ENCODE results near the gene FAM117A. TPM values are rescaled to one million over a fixed set of nuclear protein-coding genes. Genes with fewer than 3 reads are reported as not detected.

Gene FAM117A
- 81.6 TPM for polyA plus RNA-seq

GRCh38 chr17:49763735-49764558, at the start of gene FAM117A:
TSS of gene FAM117A (minus strand) at chr17:49764131. CDS start at chr17:49764087, 44 bp downstream.
- Mint-ChIP-seq H3K9me3 (peaks cover 0 to 2% (median 0%) of the 10 kb centered on the region in 3 donors), H3K36me3 (no peaks in the 10 kb centered on the region), H3K27ac (peak within 1 kb of the TSS; percentile 76 to 95 (median 91)), H3K4me1 (peaks cover 35 to 47% (median 44%) of the 10 kb centered on the region in 3 donors), H3K4me3 (peak within 1 kb of the TSS; percentile 53 to 98 (median 94)), H3K27me3 (no peaks in the 10 kb centered on the region)

GRCh38 chr17:49809056-49809455, 45.1 kb upstream of the FAM117A start:
- Mint-ChIP-seq H3K4me3 (no peak overlapping the region), H3K9me3 (no peaks in the 10 kb centered on the region), H3K27me3 (no peaks in the 10 kb centered on the region), H3K27ac (no peak overlapping the region), H3K4me1 (peaks cover 3 to 7% (median 6%) of the 10 kb centered on the region in 3 donors), H3K36me3 (peaks cover 9% of the 10 kb centered on the region)

- H3K27ac Mint-ChIP-seq, result no peak overlapping the region
- H3K4me1 Mint-ChIP-seq, result peaks cover 6 to 16% (median 10%) of the 10 kb centered on the region in 3 donors
Observed at GRCh38 chr17:49798738-49799137, 34.8 kb upstream of the FAM117A start.

GRCh38 chr17:49798182-49798581, 34.3 kb upstream of the FAM117A start:
- Mint-ChIP-seq H3K4me1 (peaks cover 8 to 16% (median 12%) of the 10 kb centered on the region in 3 donors), H3K4me3 (peak overlapping the region in 1 of 4 donors; percentile 12), H3K27ac (no peak overlapping the region), H3K9me3 (no peaks in the 10 kb centered on the region), H3K36me3 (peaks cover 5% of the 10 kb centered on the region), H3K27me3 (no peaks in the 10 kb centered on the region)

More at GRCh38 chr17:49798738-49799137, 34.8 kb upstream of the FAM117A start:
- H3K4me3 Mint-ChIP-seq, result no peak overlapping the region
- H3K36me3 Mint-ChIP-seq, result peaks cover 5% of the 10 kb centered on the region
- H3K9me3 Mint-ChIP-seq, result no peaks in the 10 kb centered on the region
- no peaks in the 10 kb centered on the region for H3K27me3 Mint-ChIP-seq

- Mint-ChIP-seq H3K27ac (no peak overlapping the region), H3K36me3 (peaks cover 3% of the 10 kb centered on the region)
Observed at GRCh38 chr17:49795372-49795771, 31.4 kb upstream of the FAM117A start.

GRCh38 chr17:49793309-49793708, 29.4 kb upstream of the FAM117A start:
- Mint-ChIP-seq H3K36me3 (peaks cover 2% of the 10 kb centered on the region), H3K27me3 (no peaks in the 10 kb centered on the region), H3K27ac (no peak overlapping the region), H3K4me3 (peak overlapping the region in 2 of 4 donors; percentile 68 to 77), H3K9me3 (no peaks in the 10 kb centered on the region), H3K4me1 (peaks cover 18 to 34% (median 21%) of the 10 kb centered on the region in 3 donors)

More at GRCh38 chr17:49795372-49795771, 31.4 kb upstream of the FAM117A start:
- Mint-ChIP-seq H3K4me1 (peaks cover 5 to 23% (median 12%) of the 10 kb centered on the region in 3 donors), H3K4me3 (no peak overlapping the region), H3K9me3 (no peaks in the 10 kb centered on the region), H3K27me3 (no peaks in the 10 kb centered on the region)

- Mint-ChIP-seq H3K27me3 (no peaks in the 10 kb centered on the region), H3K9me3 (peaks cover 0 to 2% (median 0%) of the 10 kb centered on the region in 3 donors), H3K4me3 (peak overlapping the region; percentile 89 to 99 (median 96)), H3K4me1 (peaks cover 24 to 34% (median 25%) of the 10 kb centered on the region in 3 donors), H3K36me3 (peaks cover 3% of the 10 kb centered on the region), H3K27ac (peak overlapping the region; percentile 90 to 100 (median 99))
Observed at GRCh38 chr17:49789243-49789578, 25.3 kb upstream of the FAM117A start.

GRCh38 chr17:49788478-49789242, 24.7 kb upstream of the FAM117A start, which contains the start of gene KAT7:
TSS of gene KAT7 (plus strand) at chr17:49788681. CDS start at chr17:49788835, 154 bp downstream.
- peaks cover 3% of the 10 kb centered on the region for H3K36me3 Mint-ChIP-seq

GRCh38 chr17:49787884-49788477, 24.1 kb upstream of the FAM117A start:
- Mint-ChIP-seq H3K27ac (peak overlapping the region; percentile 90 to 100 (median 99)), H3K4me1 (peaks cover 21 to 34% (median 21%) of the 10 kb centered on the region in 3 donors), H3K9me3 (peaks cover 0 to 2% (median 0%) of the 10 kb centered on the region in 3 donors), H3K27me3 (no peaks in the 10 kb centered on the region), H3K36me3 (peaks cover 3% of the 10 kb centered on the region), H3K4me3 (peak overlapping the region; percentile 89 to 99 (median 96))

More at GRCh38 chr17:49788478-49789242, 24.7 kb upstream of the FAM117A start, which contains the start of gene KAT7:
- peaks cover 24 to 34% (median 25%) of the 10 kb centered on the region in 3 donors for H3K4me1 Mint-ChIP-seq
- peak within 1 kb of the TSS; percentile 90 to 100 (median 99) for H3K27ac Mint-ChIP-seq
- H3K27me3 Mint-ChIP-seq, result no peaks in the 10 kb centered on the region
- peaks cover 0 to 2% (median 0%) of the 10 kb centered on the region in 3 donors for H3K9me3 Mint-ChIP-seq
- H3K4me3 Mint-ChIP-seq, result peak within 1 kb of the TSS; percentile 89 to 99 (median 96)

GRCh38 chr17:49784636-49785035, 20.7 kb upstream of the FAM117A start:
- H3K4me1 Mint-ChIP-seq, result peaks cover 15 to 17% (median 16%) of the 10 kb centered on the region in 3 donors
- H3K27me3 Mint-ChIP-seq, result no peaks in the 10 kb centered on the region
- peaks cover 0 to 2% (median 0%) of the 10 kb centered on the region in 3 donors for H3K9me3 Mint-ChIP-seq
- H3K4me3 Mint-ChIP-seq, result peak overlapping the region in 1 of 4 donors; percentile 58
- H3K27ac Mint-ChIP-seq, result no peak overlapping the region
- H3K36me3 Mint-ChIP-seq, result peaks cover 3% of the 10 kb centered on the region

- Mint-ChIP-seq H3K4me3 (peak overlapping the region in 1 of 4 donors; percentile 33), H3K4me1 (peaks cover 9 to 14% (median 13%) of the 10 kb centered on the region in 3 donors), H3K36me3 (peaks cover 3% of the 10 kb centered on the region), H3K27me3 (no peaks in the 10 kb centered on the region), H3K9me3 (peaks cover 0 to 2% (median 0%) of the 10 kb centered on the region in 3 donors), H3K27ac (no peak overlapping the region)
Observed at GRCh38 chr17:49783791-49784190, 19.9 kb upstream of the FAM117A start.

- Mint-ChIP-seq H3K4me3 (peak overlapping the region in 1 of 4 donors; percentile 53), H3K27ac (peak overlapping the region in 1 of 3 donors; percentile 42), H3K36me3 (peaks cover 3% of the 10 kb centered on the region), H3K9me3 (peaks cover 0 to 2% (median 0%) of the 10 kb centered on the region in 3 donors), H3K4me1 (peaks cover 6 to 14% (median 12%) of the 10 kb centered on the region in 3 donors), H3K27me3 (no peaks in the 10 kb centered on the region)
Observed at GRCh38 chr17:49783071-49783715, 19.3 kb upstream of the FAM117A start.

GRCh38 chr17:49779739-49780231, 15.9 kb upstream of the FAM117A start:
- Mint-ChIP-seq H3K9me3 (no peaks in the 10 kb centered on the region), H3K36me3 (no peaks in the 10 kb centered on the region), H3K4me3 (no peak overlapping the region), H3K27ac (no peak overlapping the region), H3K4me1 (peaks cover 0 to 5% (median 5%) of the 10 kb centered on the region in 3 donors), H3K27me3 (peaks cover 3% of the 10 kb centered on the region)

Data from IgD-negative memory B cell (primary cell).